ENCODE data around the gene PDE6C. TPM values are rescaled to one million over a fixed set of nuclear protein-coding genes. Genes with fewer than 3 reads are reported as not detected.

The PDE6C gene
- total RNA-seq, 1 experiment from 2014 or later, result not detected

GRCh38 chr10:93593254-93593653, 19.1 kb upstream of the PDE6C start:
- no peaks in the 10 kb centered on the region for H3K9me3 Mint-ChIP-seq
- H3K4me1 Mint-ChIP-seq, result peaks cover 20% of the 10 kb centered on the region
- ChIA-PET CTCF (interaction anchor here (0.6 to 1.1 kb wide), 2 partner anchors 39 to 906 kb away, joined by 4 to 6 read pairs; no protein-coding TSS in a partner anchor), POLR2A (no interaction called here)
- ATAC-seq (no peak), DNase-seq (ENCODE audit: low spot score) (no peak)
- TF ChIP-seq ERG (CRISPR knock-in tag; IDR thresholded peaks at IDR 0.05) (no peak), HMGA2 (CRISPR knock-in tag; IDR thresholded peaks at IDR 0.05) (no peak), ZBTB43 (CRISPR knock-in tag; IDR thresholded peaks at IDR 0.05) (no peak), ARID4B (CRISPR knock-in tag; IDR thresholded peaks at IDR 0.05; ENCODE audit: borderline replicate concordance) (no peak), ZNF281 (CRISPR knock-in tag; IDR thresholded peaks at IDR 0.05) (no peak), ZNF512 (CRISPR knock-in tag; IDR thresholded peaks at IDR 0.05; ENCODE audit: borderline replicate concordance) (no peak), CREM (CRISPR knock-in tag; IDR thresholded peaks at IDR 0.05) (no peak), ATF1 (CRISPR knock-in tag; IDR thresholded peaks at IDR 0.05) (no peak), AFF4 (CRISPR knock-in tag; IDR thresholded peaks at IDR 0.05; ENCODE audit: borderline replicate concordance) (no peak), ZNF416 (CRISPR knock-in tag; IDR thresholded peaks at IDR 0.05) (no peak), ZNF263 (CRISPR knock-in tag; IDR thresholded peaks at IDR 0.05; ENCODE audit: low read depth) (no peak), STAT6 (CRISPR knock-in tag; conservative IDR thresholded peaks at IDR 0.05; ENCODE audit: low read depth) (no peak), ZNF138 (CRISPR knock-in tag; conservative IDR thresholded peaks at IDR 0.05) (no peak)
- H3K36me3 Mint-ChIP-seq, result no peaks in the 10 kb centered on the region
- H3K27ac Mint-ChIP-seq, result no peak overlapping the region
- peaks cover 12% of the 10 kb centered on the region for H3K27me3 Mint-ChIP-seq (ENCODE audit: low read depth)
- H3K4me3 Mint-ChIP-seq, result no peak overlapping the region
